HuH-7 (cell line): ENCODE data around the gene FOXP4.
A peak's percentile ranks its signal among the peaks of the same experiment; 100 is the strongest.

Experiments used
- DNase-seq: peaks from one replicate; pipeline ENCODE4 v3.0.0; 2011; ENCODE audit warnings: low spot score

The FOXP4 gene

GRCh38 chr6:41583565-41583964 is 37.4 kb downstream of the FOXP4 start:
- DNase-seq, result no peak

GRCh38 chr6:41584205-41584604 is 38.0 kb downstream of the FOXP4 start:
- no peak for DNase-seq

- DNase-seq, result no peak
Observed at GRCh38 chr6:41584668-41585205, 38.6 kb downstream of the FOXP4 start.

DNA sequence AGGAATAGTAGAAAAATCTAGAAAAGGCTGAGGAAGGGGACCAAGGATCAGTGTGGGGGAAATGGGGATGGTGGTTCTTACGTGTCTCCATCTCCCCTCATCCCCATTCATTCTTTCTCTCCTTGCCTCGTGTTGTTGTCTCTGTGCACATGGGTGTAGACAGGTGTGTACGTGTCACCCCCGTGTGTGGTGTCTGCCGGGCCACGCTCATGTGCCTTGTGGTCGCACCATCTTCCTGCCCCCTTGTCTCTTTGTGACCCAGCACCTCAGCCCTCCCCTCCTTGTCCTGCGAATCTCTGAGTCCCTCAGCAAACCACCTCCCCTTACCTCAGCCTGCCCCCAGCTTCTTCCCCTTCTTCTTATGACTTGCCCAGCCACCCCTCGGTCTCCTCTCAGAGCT is 39.4 kb downstream of the FOXP4 start:
- no peak for DNase-seq

DNA sequence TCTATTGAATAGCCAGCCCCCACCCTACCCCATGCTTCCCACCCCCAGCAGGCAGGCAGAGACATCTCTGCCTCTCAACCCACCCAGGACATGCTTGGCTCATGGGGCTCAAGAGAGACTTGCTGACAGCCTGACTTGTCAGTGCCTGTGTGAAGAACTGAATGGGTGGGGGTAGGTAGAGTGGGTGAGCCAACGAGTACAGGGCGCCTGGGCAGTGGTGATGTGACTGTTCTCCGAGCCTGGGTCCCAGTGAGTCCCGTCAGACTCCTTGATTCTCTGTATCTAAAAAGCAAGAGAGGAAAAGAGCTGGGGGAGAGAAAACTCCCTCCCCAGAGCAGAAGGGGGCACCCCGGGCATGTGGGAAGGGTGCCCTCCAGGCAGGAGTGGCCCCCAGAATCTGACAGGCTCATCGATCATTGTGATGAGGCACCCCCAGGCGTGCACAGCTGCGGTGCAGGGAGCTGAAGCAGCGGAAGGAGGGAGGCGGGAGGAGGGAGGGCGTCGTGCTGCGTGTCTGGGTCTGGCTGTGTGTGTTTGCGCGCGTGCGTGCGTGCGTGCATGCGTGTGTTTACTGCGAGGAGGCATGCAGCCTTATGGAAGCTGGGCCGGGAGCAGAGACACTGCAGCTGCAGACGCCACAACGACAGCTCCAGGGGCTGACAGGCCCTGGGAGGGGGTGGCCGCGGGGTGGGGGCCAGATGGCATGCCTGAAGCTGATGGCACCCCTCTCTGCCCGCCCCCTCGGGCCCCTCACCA is 40.2 kb downstream of the FOXP4 start:
- no peak for DNase-seq

DNA sequence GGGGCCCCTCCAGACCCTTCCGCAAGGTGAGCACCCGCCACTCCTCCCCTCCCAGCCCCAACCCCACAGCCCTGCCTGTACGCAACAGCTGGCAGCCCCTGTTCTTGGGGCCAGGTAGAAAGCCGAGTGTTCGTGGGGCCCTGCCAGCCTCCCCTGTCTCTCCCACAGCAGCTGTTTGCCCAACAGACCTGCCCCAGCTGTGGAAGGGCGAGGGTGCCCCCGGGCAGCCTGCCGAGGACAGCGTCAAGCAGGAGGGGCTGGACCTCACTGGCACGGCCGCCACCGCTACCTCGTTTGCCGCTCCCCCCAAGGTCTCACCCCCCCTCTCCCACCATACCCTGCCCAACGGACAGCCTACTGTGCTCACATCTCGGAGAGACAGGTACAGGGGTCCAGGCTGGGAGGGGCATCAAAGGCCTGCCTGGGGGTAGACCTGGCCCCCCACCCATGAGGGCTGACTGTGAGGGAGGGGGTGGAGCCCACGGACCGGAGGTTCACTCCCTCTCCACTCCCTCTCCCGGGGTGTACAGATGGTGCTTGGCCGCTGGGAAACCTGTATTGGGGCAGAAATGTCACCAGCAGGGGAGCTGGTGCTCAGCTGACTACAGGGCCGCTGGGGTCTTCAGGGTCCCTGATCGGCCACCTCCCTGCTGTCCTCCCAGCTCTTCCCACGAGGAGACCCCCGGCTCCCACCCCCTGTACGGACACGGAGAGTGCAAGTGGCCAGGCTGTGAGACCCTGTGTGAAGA is 41.1 kb downstream of the FOXP4 start:
- DNase-seq, result no peak

DNA sequence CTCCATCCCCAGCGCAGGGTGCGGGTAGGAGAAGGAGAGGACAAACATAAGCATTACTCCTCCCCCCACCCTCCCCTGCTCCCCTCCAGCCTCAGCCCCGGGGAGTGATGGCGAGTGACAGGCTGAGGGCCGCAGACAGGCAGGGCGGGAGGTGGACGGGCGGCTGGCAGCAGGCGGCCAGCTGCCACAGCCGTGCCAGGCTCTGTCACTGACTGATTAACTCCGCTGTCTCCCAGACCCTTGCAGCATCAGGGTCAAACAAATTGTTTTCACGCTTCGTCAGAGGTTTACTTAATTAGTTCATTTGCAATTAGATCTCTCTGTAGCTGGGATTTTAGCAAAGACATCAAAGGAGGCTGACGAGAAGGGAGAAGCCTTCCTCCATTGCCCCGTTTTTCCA is 41.9 kb downstream of the FOXP4 start:
- DNase-seq, result no peak

DNA sequence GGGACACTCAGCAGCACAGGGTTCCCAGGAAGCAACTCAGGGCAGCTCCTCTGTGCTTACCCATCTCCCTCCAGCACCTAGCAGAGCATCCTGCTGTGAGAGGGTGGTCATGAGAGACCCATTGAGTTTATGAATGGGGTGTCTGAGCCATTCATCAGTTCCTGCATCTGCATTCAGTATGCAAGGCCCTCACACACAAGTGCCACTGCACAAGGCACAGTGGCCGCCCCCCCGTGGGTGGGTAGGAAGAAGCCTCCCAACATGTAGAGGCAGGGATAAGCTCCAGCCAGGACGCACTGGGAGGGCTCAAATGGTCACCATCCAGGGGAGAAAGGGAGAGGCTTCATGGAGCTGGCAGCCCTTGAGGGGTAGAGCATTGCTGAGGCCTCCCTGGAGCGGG is 43.0 kb downstream of the FOXP4 start:
- no peak for DNase-seq

- DNase-seq, result no peak
Observed at GRCh38 chr6:41589636-41590622, 43.7 kb downstream of the FOXP4 start.

DNA sequence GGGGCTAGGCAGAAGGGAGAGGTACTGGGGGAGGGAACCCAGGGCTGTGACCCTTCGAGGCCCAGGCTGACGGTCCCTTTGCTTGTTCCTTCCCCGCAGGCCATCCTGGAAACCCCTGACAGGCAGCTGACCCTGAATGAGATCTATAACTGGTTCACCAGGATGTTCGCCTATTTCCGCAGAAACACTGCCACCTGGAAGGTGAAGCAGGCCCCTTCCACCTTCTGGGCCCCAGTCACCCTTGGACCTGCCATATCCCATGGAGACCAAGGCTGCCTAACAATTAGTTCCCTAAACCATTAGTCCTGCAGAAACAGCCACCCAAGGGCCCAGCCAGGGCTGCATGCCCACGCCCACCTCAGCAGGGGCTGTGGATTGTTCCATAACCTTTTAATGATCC is 44.9 kb downstream of the FOXP4 start:
- no peak for DNase-seq

DNA sequence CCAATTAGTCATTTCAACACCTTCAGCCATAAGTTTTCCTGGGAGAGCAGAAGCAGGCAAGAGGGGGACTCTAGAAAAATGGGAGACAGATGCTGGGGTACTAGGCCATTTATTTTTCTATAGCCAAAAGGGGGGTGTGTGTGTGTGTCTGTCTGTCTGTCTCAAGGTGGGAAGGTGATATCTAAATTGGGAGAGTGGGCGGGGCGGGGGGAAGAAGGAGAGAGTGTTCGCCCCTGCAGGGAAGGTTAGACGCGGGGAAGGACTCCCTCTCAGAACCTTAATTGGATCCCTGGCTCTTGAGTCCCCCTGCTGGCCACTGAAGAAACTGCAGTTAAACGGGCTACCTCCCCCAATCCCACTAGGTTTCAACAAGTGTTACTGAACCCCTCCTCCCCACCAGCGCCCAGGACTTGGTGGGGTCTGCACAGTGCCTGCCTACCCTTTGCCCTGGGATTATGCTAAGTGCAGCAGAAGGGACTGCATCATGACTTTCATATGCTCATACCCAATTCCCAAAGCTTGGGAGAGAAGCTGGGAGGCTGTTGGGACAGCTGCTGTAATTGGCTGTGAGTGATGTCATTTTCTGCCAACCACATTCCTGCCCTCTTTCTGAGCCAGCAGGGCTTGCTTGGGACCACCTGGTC is 45.8 kb downstream of the FOXP4 start:
- peak; percentile 90 for DNase-seq

GRCh38 chr6:41593406-41593805 is 47.2 kb downstream of the FOXP4 start:
- DNase-seq, result no peak

GRCh38 chr6:41593839-41594238 is 47.7 kb downstream of the FOXP4 start:
- DNase-seq, result no peak

DNA sequence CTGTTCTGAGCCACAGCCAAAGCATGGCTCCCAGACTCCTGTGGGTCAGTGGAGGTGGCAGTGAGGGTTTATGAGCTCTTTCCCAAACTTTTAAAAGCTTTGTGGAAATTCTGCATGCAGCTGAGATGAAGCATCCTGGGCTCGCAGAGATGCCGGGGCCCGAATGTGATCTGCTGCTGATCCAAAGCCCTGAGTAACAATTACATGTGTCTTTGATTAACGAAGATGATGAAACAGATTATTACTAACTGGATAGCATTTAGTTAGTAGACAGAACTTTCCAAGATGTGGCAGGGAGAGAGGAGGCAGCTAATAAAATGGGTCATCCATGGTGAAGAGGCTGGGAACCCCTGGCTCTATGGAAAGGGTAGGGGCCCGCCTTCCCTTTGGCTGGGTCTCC is 48.1 kb downstream of the FOXP4 start:
- no peak for DNase-seq

- DNase-seq, result no peak
Observed at GRCh38 chr6:41594766-41595165, 48.6 kb downstream of the FOXP4 start.

DNA sequence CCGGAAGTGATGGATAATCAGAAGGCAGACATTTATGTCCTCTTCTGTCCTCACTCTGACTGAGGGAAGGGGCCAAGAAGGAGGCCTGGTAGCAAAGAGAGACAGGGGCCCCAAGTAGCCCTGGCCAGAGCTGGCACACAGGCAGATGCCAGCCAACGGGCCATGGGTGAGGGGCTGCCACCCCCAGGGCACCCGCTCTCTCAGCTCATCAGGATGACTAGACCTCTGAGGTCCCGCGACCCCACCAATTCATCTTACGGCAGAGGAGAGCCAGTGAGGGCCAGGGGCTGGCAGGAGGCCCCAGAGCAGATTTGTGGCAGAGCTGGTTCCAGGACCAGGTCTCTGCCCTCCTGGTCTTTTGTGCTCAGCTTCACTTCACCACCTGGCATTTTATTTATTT is 49.0 kb downstream of the FOXP4 start:
- DNase-seq, result no peak

GRCh38 chr6:41596096-41596685 is 50.0 kb downstream of the FOXP4 start:
- no peak for DNase-seq

DNA sequence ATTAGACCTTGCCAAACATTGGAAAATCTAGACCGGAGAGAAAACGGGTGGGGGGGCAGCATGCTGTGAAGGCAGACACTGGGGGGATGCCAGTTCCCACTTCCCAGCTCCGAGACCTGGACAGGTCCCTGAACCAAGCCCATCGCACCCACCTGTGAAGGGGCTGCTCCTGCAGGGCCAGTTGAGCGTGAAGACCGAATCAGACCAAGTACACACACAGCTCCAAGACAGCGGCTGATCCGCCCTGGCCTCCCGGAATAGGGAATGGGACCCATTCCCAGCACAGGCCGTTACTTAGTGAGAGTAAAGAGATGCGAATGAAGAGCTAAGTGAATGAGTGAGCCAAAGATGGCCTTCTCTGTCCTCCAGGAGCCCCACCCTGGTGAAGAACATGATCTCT is 50.6 kb downstream of the FOXP4 start:
- DNase-seq, result no peak

- no peak for DNase-seq
Observed at GRCh38 chr6:41597246-41598000, 51.2 kb downstream of the FOXP4 start.

DNA sequence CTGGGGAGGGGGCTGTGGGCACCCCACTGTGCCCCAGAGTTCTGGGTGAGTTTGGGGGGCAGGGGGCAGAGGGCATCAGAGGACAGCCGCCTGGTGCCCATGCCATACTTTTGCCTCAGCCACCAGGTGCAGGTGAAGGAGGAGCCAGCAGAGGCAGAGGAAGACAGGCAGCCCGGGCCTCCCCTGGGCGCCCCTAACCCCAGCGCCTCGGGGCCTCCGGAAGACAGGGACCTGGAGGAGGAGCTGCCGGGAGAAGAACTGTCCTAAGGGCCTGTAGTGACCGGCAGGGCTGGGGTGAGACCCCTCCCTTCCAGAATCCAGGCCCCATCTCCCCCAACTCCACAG is 52.5 kb downstream of the FOXP4 start:
- DNase-seq, result no peak
